Ascending aorta (tissue), 2 donors: ENCODE measurements around the gene COQ7. TPM values are rescaled to one million over a fixed set of nuclear protein-coding genes. Genes with fewer than 3 reads are reported as not detected.

Experiments used
- DNase-seq, 2 donors: peaks; one replicate each; pipeline ENCODE4 v3.0.0-alpha.2; 2019; ENCODE audit warnings: low spot score in 2 of 2
- H3K27ac ChIP-seq, 2 donors: fragments of 200-600 bp; sonication (generic); one replicate each; pipeline ENCODE4 v1.5.1; 2016 to 2017; ENCODE audit warnings: mild to moderate bottlenecking in 1 of 2
- H3K27me3 ChIP-seq: fragments of 200-600 bp; sonication (generic); one replicate; pipeline ENCODE4 v1.5.1; 2017
- H3K36me3 ChIP-seq, 2 donors: fragments of 200-600 bp; sonication (generic); one replicate each; pipeline ENCODE4 v1.5.1; 2016
- H3K4me1 ChIP-seq, 2 donors: fragments of 200-600 bp; sonication (generic); one replicate each; pipeline ENCODE4 v1.5.1; 2016 to 2017; ENCODE audit warnings: mild to moderate bottlenecking in 1 of 2
- H3K4me3 ChIP-seq, 2 donors: fragments of 200-600 bp; sonication (generic); one replicate each; pipeline ENCODE4 v1.5.1; 2016 to 2017; ENCODE audit warnings: mild to moderate bottlenecking in 1 of 2
- H3K9me3 ChIP-seq, 2 donors: fragments of 200-600 bp; sonication (generic); one replicate each; pipeline ENCODE4 v1.5.1; 2016
- CTCF ChIP-seq, 3 experiments: fragments of 200-600 bp in 2 of 3; fragments of 450-650 bp in 1 of 3; sonication (generic) in 2 of 3; IDR thresholded peaks; one replicate each; pipeline ENCODE4 v1.5.1; 2016 to 2019; ENCODE audit warnings: antibody characterized with exemption in 3 of 3, mild to moderate bottlenecking in 1 of 3, moderate library complexity in 1 of 3
- intact Hi-C: fragments of 100-400 bp; cut with DNase I; formaldehyde crosslinking; loops from one replicate; pipeline ENCODE4 v1.15.1; 2023
- total RNA-seq: library from RNA; depleted of rRNA; stranded (reverse); fragments of >200 nt; gene quantifications from one replicate; pipeline ENCODE4 v1.1.0, GENCODE V29; 2016

Gene COQ7
- total RNA-seq, 1 donor from 2014 or later = 3.1 TPM

GRCh38 chr16:19031738-19032137 is 35.7 kb upstream of the COQ7 start:
- Histone ChIP-seq H3K4me3 (no peak overlapping the region), H3K9me3 (no peaks in the 10 kb centered on the region), H3K4me1 (no peaks in the 10 kb centered on the region), H3K36me3 (no peaks in the 10 kb centered on the region), H3K27ac (no peak overlapping the region), H3K27me3 (no peaks in the 10 kb centered on the region)
- intact Hi-C loops = no loop called here
- no peak for DNase-seq
- TF ChIP-seq CTCF (IDR thresholded peaks at IDR 0.05) = no peak

GRCh38 chr16:19033761-19034160 is 33.7 kb upstream of the COQ7 start:
- H3K27ac ChIP-seq = no peak overlapping the region
- TF ChIP-seq CTCF (IDR thresholded peaks at IDR 0.05) = no peak
- intact Hi-C loops = no loop called here
- H3K36me3 ChIP-seq = no peaks in the 10 kb centered on the region
- no peak overlapping the region for H3K4me3 ChIP-seq
- no peaks in the 10 kb centered on the region for H3K4me1 ChIP-seq
- no peaks in the 10 kb centered on the region for H3K9me3 ChIP-seq
- DNase-seq = no peak
- H3K27me3 ChIP-seq = no peaks in the 10 kb centered on the region

DNA sequence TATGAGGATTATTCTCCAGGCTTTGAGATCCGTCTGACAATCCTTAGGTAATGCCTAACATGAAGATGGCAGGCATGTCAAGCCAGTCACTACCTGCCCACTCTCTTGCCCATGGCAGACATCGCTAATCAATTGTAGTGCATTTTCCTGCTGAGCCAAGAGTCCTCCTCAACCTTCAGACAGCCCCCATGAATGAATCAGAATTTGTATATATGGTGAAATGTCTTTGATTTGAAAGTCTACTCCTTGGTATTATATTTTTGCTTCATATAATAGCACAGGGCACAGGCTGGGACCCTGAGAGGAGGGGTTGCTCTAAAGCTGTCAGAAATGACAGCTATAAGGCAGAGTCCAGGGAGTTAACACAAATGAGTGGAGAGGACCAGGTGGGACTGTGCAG is 27.0 kb upstream of the COQ7 start:
- no peaks in the 10 kb centered on the region for H3K4me1 ChIP-seq
- no peak for TF ChIP-seq CTCF (IDR thresholded peaks at IDR 0.05)

DNA sequence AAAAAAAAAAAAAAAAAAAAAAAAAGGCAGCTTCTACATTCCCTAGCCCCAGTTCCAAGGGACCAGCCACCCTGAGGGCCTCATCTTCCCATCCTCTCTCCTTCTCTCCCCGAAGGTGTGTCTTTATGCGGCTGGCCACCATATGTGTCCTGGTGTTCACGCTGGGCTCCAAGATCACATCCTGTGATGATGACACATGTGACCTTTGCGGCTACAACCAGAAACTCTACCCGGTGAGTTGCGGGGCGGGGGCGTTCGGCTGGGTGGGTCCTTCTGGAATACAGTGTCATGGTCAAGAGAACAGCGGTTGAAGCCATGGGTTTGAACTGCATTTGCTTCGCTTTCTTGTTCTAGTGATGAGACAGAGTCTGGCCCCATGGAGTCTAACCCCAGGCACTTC is 22.6 kb upstream of the COQ7 start:
- no peak overlapping the region for H3K4me3 ChIP-seq
- no peak for DNase-seq
- intact Hi-C loops = no loop called here
- H3K36me3 ChIP-seq = no peaks in the 10 kb centered on the region
- TF ChIP-seq CTCF (IDR thresholded peaks at IDR 0.05) = no peak
- no peaks in the 10 kb centered on the region for H3K9me3 ChIP-seq
- H3K27ac ChIP-seq = no peak overlapping the region
- H3K4me1 ChIP-seq = no peaks in the 10 kb centered on the region
- H3K27me3 ChIP-seq = no peaks in the 10 kb centered on the region

More for the DNA sequence above, 27.0 kb upstream of the COQ7 start:
- no peak for DNase-seq
- intact Hi-C loops = no loop called here
- Histone ChIP-seq H3K9me3 (no peaks in the 10 kb centered on the region), H3K36me3 (no peaks in the 10 kb centered on the region), H3K27me3 (no peaks in the 10 kb centered on the region), H3K4me3 (no peak overlapping the region), H3K27ac (no peak overlapping the region)

DNA sequence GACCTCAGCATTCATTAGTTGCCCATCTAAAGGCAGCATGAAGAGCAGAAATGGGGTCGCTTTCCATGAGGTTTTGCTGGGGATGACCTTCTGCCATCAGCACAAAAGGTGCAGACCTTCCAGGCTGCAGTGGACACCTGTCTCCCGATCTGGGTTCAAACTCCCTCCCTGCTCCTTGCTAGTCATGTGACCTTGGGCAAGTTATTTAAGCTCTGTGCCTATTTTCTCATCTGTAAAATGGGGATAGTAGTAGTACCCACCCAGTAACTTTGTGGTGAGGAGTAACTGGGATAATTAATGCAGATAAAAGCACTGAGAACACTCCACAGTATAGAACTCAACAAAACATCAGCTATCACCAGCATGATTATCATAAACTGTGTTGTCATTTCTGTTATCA is 21.4 kb upstream of the COQ7 start:
- H3K4me1 ChIP-seq = no peaks in the 10 kb centered on the region
- TF ChIP-seq CTCF (IDR thresholded peaks at IDR 0.05) = no peak
- no peaks in the 10 kb centered on the region for H3K36me3 ChIP-seq
- intact Hi-C loops = no loop called here
- DNase-seq = no peak
- no peaks in the 10 kb centered on the region for H3K27me3 ChIP-seq
- H3K4me3 ChIP-seq = no peak overlapping the region
- H3K9me3 ChIP-seq = no peaks in the 10 kb centered on the region
- H3K27ac ChIP-seq = no peak overlapping the region

GRCh38 chr16:19062706-19063105 is 4.7 kb upstream of the COQ7 start:
- H3K27me3 ChIP-seq = no peaks in the 10 kb centered on the region
- no peak for DNase-seq
- no peaks in the 10 kb centered on the region for H3K9me3 ChIP-seq
- H3K4me1 ChIP-seq = peaks cover 0 to 5% of the 10 kb centered on the region in 2 donors
- no peak for TF ChIP-seq CTCF (IDR thresholded peaks at IDR 0.05)
- intact Hi-C loops = no loop called here
- no peak overlapping the region for H3K27ac ChIP-seq
- no peak overlapping the region for H3K4me3 ChIP-seq
- H3K36me3 ChIP-seq = no peaks in the 10 kb centered on the region
